ENCODE measurements around the gene AAK1. TPM values are rescaled to one million over a fixed set of nuclear protein-coding genes. Genes with fewer than 3 reads are reported as not detected.

AAK1 gene
- total RNA-seq, 3 donors from 2014 or later = 62.4 to 68.4 (median 66.2) TPM

GRCh38 chr2:69601179-69601612, 42.3 kb downstream of the AAK1 start:
- TF ChIP-seq CTCF (IDR thresholded peaks at IDR 0.05) = no peak
- intact Hi-C loops (cut with DNase I, micrococcal nuclease) = no loop called here
- peak; percentile 93 for ATAC-seq

GRCh38 chr2:69600425-69600824, 43.1 kb downstream of the AAK1 start:
- Histone ChIP-seq H3K4me1 (ENCODE audit: low read depth) (no peaks in the 10 kb centered on the region), H3K9me3 (no peaks in the 10 kb centered on the region), H3K4me3 (no peak overlapping the region), H3K36me3 (ENCODE audit: low read depth) (no peaks in the 10 kb centered on the region)
- ATAC-seq = no peak
- DNase-seq = no peak
- intact Hi-C loops (cut with DNase I, micrococcal nuclease) = no loop called here
- TF ChIP-seq CTCF (IDR thresholded peaks at IDR 0.05) = no peak

More at GRCh38 chr2:69601179-69601612, 42.3 kb downstream of the AAK1 start:
- H3K9me3 ChIP-seq = no peaks in the 10 kb centered on the region
- no peak overlapping the region for H3K4me3 ChIP-seq
- H3K36me3 ChIP-seq (ENCODE audit: low read depth) = no peaks in the 10 kb centered on the region
- H3K4me1 ChIP-seq (ENCODE audit: low read depth) = no peaks in the 10 kb centered on the region
- DNase-seq = no peak

GRCh38 chr2:69597843-69598610, 45.5 kb downstream of the AAK1 start:
- H3K4me1 ChIP-seq (ENCODE audit: low read depth) = no peaks in the 10 kb centered on the region
- no peaks in the 10 kb centered on the region for H3K9me3 ChIP-seq
- TF ChIP-seq CTCF (IDR thresholded peaks at IDR 0.05) = no peak
- no peaks in the 10 kb centered on the region for H3K36me3 ChIP-seq (ENCODE audit: low read depth)
- intact Hi-C loops (cut with DNase I, micrococcal nuclease) = no loop called here
- H3K4me3 ChIP-seq = no peak overlapping the region
- ATAC-seq (no peak), DNase-seq (no peak)

GRCh38 chr2:69597105-69597504, 46.4 kb downstream of the AAK1 start:
- no peak for ATAC-seq
- H3K36me3 ChIP-seq (ENCODE audit: low read depth) = no peaks in the 10 kb centered on the region
- DNase-seq = no peak
- intact Hi-C loops (cut with DNase I, micrococcal nuclease) = no loop called here
- TF ChIP-seq CTCF (IDR thresholded peaks at IDR 0.05) = no peak
- H3K4me1 ChIP-seq (ENCODE audit: low read depth) = no peaks in the 10 kb centered on the region
- no peak overlapping the region for H3K4me3 ChIP-seq
- H3K9me3 ChIP-seq = no peaks in the 10 kb centered on the region

GRCh38 chr2:69594341-69594740, 49.2 kb downstream of the AAK1 start:
- intact Hi-C loops (cut with DNase I, micrococcal nuclease) = no loop called here
- no peak for DNase-seq
- ATAC-seq = no peak
- Histone ChIP-seq H3K9me3 (no peaks in the 10 kb centered on the region), H3K4me3 (no peak overlapping the region), H3K4me1 (ENCODE audit: low read depth) (no peaks in the 10 kb centered on the region), H3K36me3 (ENCODE audit: low read depth) (no peaks in the 10 kb centered on the region)
- TF ChIP-seq CTCF (IDR thresholded peaks at IDR 0.05) = no peak
